ENCODE data around the gene FERMT1. TPM values are rescaled to one million over a fixed set of nuclear protein-coding genes. Genes with fewer than 3 reads are reported as not detected.

The FERMT1 gene, protein sequence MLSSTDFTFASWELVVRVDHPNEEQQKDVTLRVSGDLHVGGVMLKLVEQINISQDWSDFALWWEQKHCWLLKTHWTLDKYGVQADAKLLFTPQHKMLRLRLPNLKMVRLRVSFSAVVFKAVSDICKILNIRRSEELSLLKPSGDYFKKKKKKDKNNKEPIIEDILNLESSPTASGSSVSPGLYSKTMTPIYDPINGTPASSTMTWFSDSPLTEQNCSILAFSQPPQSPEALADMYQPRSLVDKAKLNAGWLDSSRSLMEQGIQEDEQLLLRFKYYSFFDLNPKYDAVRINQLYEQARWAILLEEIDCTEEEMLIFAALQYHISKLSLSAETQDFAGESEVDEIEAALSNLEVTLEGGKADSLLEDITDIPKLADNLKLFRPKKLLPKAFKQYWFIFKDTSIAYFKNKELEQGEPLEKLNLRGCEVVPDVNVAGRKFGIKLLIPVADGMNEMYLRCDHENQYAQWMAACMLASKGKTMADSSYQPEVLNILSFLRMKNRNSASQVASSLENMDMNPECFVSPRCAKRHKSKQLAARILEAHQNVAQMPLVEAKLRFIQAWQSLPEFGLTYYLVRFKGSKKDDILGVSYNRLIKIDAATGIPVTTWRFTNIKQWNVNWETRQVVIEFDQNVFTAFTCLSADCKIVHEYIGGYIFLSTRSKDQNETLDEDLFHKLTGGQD
- 0.29 and 0.93 TPM in 2 replicates for total RNA-seq

DNA sequence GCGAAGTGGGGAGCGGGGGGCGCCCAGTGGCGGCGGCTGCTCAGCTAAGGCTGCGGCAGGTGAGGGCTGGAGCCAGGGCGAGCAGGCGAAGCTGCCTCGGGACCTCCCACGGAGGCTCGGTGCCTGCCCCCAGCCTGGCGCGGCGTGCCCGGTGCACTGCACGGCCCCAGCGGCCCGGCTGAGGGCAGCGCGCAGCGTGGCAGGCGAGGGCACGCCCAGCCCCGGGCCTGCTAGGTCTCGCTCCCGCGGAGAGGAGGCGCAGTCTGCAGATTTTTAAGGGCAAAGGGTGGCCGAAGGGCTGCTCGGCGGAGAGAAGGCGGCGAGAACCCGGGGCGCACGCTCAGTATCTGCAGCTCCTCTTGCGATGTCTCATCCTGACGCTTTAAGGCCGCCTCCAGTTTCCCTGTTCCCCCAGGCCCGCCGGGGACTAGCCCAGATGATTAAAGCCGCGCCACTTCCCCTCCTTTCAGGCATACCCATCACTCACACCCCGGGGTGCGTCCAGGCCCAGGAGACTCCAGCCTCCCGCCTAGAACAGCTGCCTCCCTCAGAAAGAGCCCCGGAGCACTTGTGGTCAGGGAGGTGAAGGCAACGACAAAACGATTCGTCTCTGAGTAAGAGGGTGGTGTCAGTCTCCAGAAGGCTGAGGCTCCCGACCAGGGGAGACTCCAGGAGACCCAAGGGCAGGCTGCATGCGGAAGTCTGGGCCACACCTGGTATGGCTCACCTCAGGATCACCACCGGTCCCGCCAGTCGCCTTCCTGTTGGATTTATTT, at the start of gene FERMT1:
Gene FERMT1 (minus strand): TSS at position 158 of the 776 bp plus-strand sequence. CDS start 3,476 bp downstream, outside the sequence.
- H3K4me3 Mint-ChIP-seq, result peak within 1 kb of the TSS; percentile 59
- no peaks in the 10 kb centered on the region for H3K36me3 Mint-ChIP-seq (ENCODE audit: low read depth)
- H3K9me3 Mint-ChIP-seq, result no peaks in the 10 kb centered on the region
- H3K4me1 Mint-ChIP-seq (ENCODE audit: low read depth), result no peaks in the 10 kb centered on the region
- DNase-seq (ENCODE audit: low spot score), result peak; percentile 14
- H3K27me3 Mint-ChIP-seq (ENCODE audit: insufficient read depth), result peaks cover 37% of the 10 kb centered on the region
- no peak within 1 kb of the TSS for H3K27ac Mint-ChIP-seq
- intact Hi-C loops (cut with micrococcal nuclease), result no loop called here

DNA sequence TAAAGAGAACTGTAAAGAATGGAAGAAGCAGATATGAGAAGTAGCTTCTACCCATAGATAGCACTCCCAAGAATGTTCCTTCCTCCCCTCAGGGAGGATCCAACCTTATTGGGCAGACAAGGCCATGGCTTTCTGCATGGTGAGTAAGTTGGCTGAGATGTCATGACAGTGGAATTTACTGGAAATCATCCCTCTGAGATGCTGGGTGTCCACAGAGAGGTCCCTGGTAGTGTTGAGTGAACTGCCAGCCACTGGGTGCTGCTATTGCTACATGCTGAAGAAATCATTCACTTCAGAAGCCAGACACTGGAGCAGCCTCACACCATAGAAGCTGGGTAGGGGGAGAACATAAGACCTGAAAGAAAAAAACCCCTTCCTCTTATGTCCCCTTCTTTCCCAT, 46.4 kb upstream of the FERMT1 start:
- Mint-ChIP-seq H3K27ac (no peak overlapping the region), H3K27me3 (ENCODE audit: insufficient read depth) (no peaks in the 10 kb centered on the region), H3K4me3 (no peak overlapping the region), H3K36me3 (ENCODE audit: low read depth) (no peaks in the 10 kb centered on the region), H3K9me3 (no peaks in the 10 kb centered on the region), H3K4me1 (ENCODE audit: low read depth) (no peaks in the 10 kb centered on the region)
- no peak for DNase-seq (ENCODE audit: low spot score)
- intact Hi-C loops (cut with micrococcal nuclease), result no loop called here

DNA sequence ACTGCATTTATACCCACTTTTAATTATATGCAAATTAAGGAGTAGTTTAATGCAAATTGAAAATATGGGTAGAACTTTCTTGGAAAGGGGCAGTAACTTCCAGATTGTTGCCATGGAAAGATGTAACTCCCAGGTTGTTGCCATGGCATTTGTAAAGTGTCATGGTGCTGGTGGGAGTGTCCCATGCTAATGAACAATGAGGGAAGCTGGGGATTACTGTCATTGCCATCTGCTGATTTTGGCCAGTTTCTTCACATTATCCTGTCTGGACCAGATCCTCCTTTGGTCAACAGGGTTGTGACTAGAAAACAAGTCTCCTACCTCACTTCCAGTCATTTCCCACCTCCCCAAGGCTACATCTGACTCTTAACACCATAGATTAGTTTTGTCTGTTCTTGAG, 45.4 kb upstream of the FERMT1 start:
- intact Hi-C loops (cut with micrococcal nuclease), result no loop called here
- Mint-ChIP-seq H3K27ac (no peak overlapping the region), H3K27me3 (ENCODE audit: insufficient read depth) (no peaks in the 10 kb centered on the region), H3K4me3 (no peak overlapping the region), H3K4me1 (ENCODE audit: low read depth) (no peaks in the 10 kb centered on the region), H3K9me3 (no peaks in the 10 kb centered on the region), H3K36me3 (ENCODE audit: low read depth) (no peaks in the 10 kb centered on the region)
- DNase-seq (ENCODE audit: low spot score), result no peak

DNA sequence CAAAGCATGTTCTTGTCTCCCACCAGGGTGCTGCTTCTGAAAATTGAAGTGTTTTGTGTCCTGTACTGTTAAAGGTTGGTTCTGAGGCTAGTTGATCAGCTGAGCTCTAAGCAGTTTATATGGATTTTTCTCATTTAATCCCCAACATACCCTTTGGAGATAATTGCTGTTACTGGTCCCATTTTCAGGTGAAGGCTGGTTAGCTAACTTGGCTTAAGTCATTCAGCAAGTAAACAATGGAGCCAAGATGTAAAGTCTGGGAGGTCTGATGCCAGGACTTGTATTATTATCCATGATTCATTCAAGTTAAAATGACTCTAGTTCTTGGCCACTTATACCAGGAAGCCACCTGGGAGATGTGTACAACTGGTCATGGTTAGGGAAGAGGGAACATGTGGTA, 42.5 kb upstream of the FERMT1 start:
- peaks cover 3% of the 10 kb centered on the region for H3K27me3 Mint-ChIP-seq (ENCODE audit: insufficient read depth)
- intact Hi-C loops (cut with micrococcal nuclease), result no loop called here
- no peak for DNase-seq (ENCODE audit: low spot score)
- H3K36me3 Mint-ChIP-seq (ENCODE audit: low read depth), result no peaks in the 10 kb centered on the region
- H3K4me3 Mint-ChIP-seq, result no peak overlapping the region
- H3K27ac Mint-ChIP-seq, result no peak overlapping the region
- H3K4me1 Mint-ChIP-seq (ENCODE audit: low read depth), result no peaks in the 10 kb centered on the region
- H3K9me3 Mint-ChIP-seq, result no peaks in the 10 kb centered on the region

DNA sequence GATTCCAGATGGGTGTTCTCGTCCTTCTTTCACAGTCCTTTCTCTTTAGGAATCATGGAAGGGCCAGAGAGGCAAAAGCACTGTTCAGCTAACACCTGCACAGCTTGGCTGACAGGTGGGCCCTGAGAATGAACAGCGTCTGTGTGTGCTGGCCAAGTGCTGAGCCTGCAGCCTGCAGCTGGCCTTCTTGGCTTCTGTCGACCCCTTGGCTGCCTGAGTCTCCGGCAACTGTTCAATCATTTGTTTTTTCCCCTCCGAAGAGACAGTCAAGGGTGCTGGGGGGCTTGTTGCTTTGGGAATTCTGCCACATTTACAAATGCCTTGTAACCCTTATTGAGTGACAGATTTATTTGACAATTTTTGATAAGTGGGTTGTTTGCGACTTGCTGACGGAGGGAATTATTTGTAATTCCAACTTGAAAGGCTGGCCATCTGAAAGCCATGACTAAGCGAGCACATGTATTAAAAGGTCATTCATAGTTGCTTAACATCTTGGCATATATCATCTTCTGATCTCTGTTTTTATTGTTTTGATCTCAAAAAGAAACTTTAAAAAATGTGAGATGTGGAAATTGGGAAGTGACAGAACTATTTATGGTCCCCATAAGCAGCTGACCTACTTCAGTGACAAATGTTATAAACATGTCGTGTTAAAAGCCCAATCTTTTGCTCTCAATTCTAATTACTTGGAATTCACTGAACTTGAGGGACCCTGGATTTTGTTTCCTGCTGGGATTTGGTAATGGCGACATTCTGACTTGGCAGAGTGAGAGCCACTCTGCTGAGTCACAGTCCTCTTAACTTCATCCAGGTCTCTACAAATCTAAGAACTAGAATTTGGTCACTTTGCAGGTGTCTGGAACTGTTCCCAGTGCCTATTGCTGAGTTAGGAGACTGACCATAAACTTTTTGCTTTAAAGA, 41.9 kb upstream of the FERMT1 start:
- H3K27me3 Mint-ChIP-seq (ENCODE audit: insufficient read depth), result peaks cover 4% of the 10 kb centered on the region
- no peaks in the 10 kb centered on the region for H3K36me3 Mint-ChIP-seq (ENCODE audit: low read depth)
- H3K4me3 Mint-ChIP-seq, result no peak overlapping the region
- no peak for DNase-seq (ENCODE audit: low spot score)
- no peak overlapping the region for H3K27ac Mint-ChIP-seq
- H3K9me3 Mint-ChIP-seq, result no peaks in the 10 kb centered on the region
- no peaks in the 10 kb centered on the region for H3K4me1 Mint-ChIP-seq (ENCODE audit: low read depth)
- intact Hi-C loops (cut with micrococcal nuclease), result no loop called here

DNA sequence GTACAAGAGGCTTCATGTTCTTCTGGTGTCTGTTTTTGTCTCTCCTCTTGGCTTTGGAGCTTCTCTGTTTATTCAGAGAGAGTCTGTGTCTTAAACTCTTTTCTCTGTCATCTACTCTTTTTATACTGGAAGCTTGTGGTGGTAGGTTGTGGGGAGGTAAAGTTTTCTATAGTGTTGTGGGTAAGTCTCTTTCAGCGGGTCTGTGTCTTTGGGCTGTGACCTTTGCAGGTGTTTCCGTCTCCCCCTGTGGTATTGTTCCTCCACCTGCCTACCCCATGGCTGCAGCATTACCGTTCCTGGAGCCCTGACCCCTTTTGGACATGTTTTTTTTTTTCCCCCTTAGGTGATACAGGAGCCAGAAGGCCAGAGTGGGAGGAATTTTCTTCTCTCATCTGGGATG, 37.9 kb upstream of the FERMT1 start:
- H3K36me3 Mint-ChIP-seq (ENCODE audit: low read depth), result no peaks in the 10 kb centered on the region
- intact Hi-C loops (cut with micrococcal nuclease), result no loop called here

DNA sequence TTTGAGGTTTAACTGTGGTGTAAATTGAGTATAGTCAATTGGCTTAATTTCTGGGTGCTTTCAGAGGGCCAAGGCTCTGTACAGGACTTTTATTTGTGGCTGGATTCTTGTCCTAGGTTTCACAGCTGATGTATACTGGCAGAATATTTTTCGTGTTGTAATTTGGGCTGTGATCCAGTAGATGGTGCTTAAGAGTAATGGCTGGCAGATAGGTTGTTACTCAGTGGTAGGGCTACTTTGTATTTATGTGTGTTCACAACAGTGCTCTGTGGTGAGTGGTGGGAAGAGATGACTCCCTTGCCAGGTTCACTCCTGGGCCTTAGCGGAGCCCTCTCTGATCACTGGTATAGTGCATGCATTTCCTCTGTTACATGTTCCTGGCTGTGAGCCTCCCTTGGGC, 34.5 kb upstream of the FERMT1 start:
- Mint-ChIP-seq H3K36me3 (ENCODE audit: low read depth) (no peaks in the 10 kb centered on the region), H3K4me1 (ENCODE audit: low read depth) (no peaks in the 10 kb centered on the region), H3K9me3 (no peaks in the 10 kb centered on the region), H3K4me3 (no peak overlapping the region), H3K27ac (no peak overlapping the region), H3K27me3 (ENCODE audit: insufficient read depth) (peaks cover 23% of the 10 kb centered on the region)
- no peak for DNase-seq (ENCODE audit: low spot score)
- intact Hi-C loops (cut with micrococcal nuclease), result no loop called here

More for the DNA sequence above, 37.9 kb upstream of the FERMT1 start:
- Mint-ChIP-seq H3K27ac (no peak overlapping the region), H3K9me3 (no peaks in the 10 kb centered on the region), H3K4me3 (no peak overlapping the region), H3K4me1 (ENCODE audit: low read depth) (no peaks in the 10 kb centered on the region), H3K27me3 (ENCODE audit: insufficient read depth) (peaks cover 5% of the 10 kb centered on the region)
- no peak for DNase-seq (ENCODE audit: low spot score)

DNA sequence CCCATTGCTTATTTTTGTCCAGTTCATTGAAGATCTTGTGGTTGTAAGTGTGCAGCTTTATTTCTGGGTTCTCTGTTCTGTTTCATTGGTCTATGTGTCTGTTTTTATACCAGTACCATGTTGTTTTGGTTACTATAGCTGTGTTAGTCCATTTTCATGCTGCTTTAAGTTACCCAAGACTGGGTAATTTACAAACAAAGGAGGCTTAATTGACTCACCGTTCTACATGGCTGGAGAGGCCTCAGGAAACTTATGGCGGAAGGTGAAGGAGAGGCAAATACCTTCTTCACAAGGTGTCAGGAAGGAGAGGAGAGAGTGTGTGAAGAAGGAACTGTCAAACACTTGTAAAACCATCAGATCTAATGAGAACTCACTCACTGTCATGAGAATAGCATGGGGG, 29.9 kb upstream of the FERMT1 start:
- H3K4me1 Mint-ChIP-seq (ENCODE audit: low read depth), result no peaks in the 10 kb centered on the region
- no peak overlapping the region for H3K4me3 Mint-ChIP-seq
- no peaks in the 10 kb centered on the region for H3K9me3 Mint-ChIP-seq
- H3K36me3 Mint-ChIP-seq (ENCODE audit: low read depth), result no peaks in the 10 kb centered on the region
- peaks cover 21% of the 10 kb centered on the region for H3K27me3 Mint-ChIP-seq (ENCODE audit: insufficient read depth)
- DNase-seq (ENCODE audit: low spot score), result no peak
- intact Hi-C loops (cut with micrococcal nuclease), result no loop called here
- H3K27ac Mint-ChIP-seq, result no peak overlapping the region

DNA sequence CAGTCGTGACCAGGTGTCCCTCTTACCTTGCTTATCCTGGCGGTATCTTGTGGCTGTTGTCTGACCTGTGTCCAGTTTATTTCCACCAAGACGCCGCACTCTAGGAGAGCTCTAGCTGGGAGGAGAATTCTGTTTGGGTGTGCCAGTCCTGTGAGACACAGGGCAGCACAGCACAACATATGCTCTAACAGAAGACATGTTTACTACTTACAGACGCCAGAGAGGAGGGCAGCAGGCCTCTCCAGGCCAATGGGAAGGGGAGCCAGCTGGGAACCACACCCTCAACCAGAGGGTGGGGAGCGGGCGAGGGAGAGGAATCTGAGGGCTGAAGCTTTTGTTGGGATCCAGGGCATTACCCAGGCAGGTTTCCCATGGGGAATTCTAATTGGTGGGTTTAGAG, 25.2 kb upstream of the FERMT1 start:
- intact Hi-C loops (cut with micrococcal nuclease), result no loop called here
- no peaks in the 10 kb centered on the region for H3K9me3 Mint-ChIP-seq
- peaks cover 7% of the 10 kb centered on the region for H3K27me3 Mint-ChIP-seq (ENCODE audit: insufficient read depth)
- H3K27ac Mint-ChIP-seq, result no peak overlapping the region
- DNase-seq (ENCODE audit: low spot score), result no peak
- H3K4me1 Mint-ChIP-seq (ENCODE audit: low read depth), result no peaks in the 10 kb centered on the region
- H3K36me3 Mint-ChIP-seq (ENCODE audit: low read depth), result no peaks in the 10 kb centered on the region
- H3K4me3 Mint-ChIP-seq, result no peak overlapping the region

DNA sequence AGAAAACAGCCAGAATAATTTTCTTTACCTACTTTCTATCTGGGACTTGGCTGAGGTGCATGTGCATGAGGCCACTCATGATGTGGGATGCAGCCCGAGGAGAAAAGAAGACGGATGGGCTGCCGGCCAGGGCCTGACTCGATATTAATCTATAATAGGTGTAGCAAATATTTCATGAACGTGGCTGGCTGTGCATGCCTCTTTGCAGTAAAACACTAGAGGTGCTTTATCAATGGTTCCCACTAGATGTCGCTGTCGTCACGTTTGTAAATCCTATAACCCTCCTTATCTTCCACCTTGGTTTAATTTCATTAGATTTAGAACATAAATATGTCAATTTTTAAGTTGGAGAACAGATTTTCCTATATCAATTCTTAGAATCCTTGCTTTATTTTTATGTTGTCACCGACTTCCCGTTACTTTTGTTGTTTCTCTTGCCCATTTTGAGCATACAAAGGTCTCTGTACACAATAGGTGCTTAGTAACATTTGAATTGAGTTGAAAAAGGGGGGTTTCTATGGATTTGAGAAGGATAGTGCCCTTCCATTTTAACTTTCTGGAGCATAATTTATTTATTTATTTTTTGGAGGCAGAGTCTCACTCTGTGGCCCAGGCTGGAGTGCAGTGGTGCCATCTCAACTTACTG, 19.6 kb upstream of the FERMT1 start:
- intact Hi-C loops (cut with micrococcal nuclease), result loop anchor here (5.0 kb wide), 3 partner anchors 950 to 1715 kb away; no protein-coding TSS in a partner anchor
- Mint-ChIP-seq H3K4me3 (no peak overlapping the region), H3K4me1 (ENCODE audit: low read depth) (no peaks in the 10 kb centered on the region), H3K9me3 (no peaks in the 10 kb centered on the region), H3K27me3 (ENCODE audit: insufficient read depth) (no peaks in the 10 kb centered on the region), H3K36me3 (ENCODE audit: low read depth) (no peaks in the 10 kb centered on the region), H3K27ac (no peak overlapping the region)
- DNase-seq (ENCODE audit: low spot score), result no peak

DNA sequence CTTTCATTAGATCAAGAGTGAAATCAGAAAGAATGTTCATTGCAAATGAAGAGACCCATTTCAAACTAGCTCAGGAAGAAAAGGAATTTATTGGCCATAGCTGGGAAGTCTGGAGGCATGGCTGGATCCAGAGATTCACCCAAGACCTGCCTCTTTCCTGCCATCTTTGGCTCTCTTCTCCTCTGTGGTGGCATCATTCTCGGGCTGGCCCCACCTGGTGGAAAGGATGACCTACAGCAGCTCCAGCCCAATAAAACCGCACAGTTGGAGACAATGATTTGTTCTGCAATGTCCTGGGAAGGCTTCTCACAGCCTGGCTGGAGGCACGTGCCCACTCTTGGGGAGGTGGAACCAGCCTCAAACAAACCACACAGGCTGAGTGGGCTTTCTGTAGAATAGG, 18.1 kb upstream of the FERMT1 start:
- Mint-ChIP-seq H3K9me3 (no peaks in the 10 kb centered on the region), H3K27ac (no peak overlapping the region), H3K4me1 (ENCODE audit: low read depth) (no peaks in the 10 kb centered on the region), H3K36me3 (ENCODE audit: low read depth) (no peaks in the 10 kb centered on the region), H3K27me3 (ENCODE audit: insufficient read depth) (peaks cover 3% of the 10 kb centered on the region), H3K4me3 (no peak overlapping the region)
- DNase-seq (ENCODE audit: low spot score), result no peak
- intact Hi-C loops (cut with micrococcal nuclease), result loop anchor here (5.0 kb wide), 3 partner anchors 951 to 1716 kb away; no protein-coding TSS in a partner anchor

DNA sequence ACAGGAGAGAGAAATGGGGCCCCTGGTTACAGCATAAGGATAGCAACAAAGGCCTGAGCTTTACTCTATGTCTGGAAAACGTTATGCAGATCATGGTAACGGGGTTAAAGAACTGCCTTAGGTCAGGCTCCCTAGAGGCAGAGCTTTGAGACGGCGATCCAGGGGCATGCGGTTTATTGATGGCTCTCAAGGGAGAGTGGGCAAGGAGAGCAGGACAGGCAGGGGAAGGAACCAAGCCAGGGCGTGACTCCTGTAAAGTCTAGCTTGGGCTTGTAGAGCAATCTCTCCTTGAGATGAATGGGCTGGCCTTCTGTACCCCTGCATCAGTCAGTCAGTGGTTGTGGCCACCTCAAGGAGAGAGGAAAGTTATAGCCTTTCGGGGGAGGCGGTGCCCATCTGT, 12.5 kb upstream of the FERMT1 start:
- H3K27me3 Mint-ChIP-seq (ENCODE audit: insufficient read depth), result peaks cover 3% of the 10 kb centered on the region
- H3K4me3 Mint-ChIP-seq, result no peak overlapping the region
- no peaks in the 10 kb centered on the region for H3K36me3 Mint-ChIP-seq (ENCODE audit: low read depth)
- no peaks in the 10 kb centered on the region for H3K9me3 Mint-ChIP-seq
- intact Hi-C loops (cut with micrococcal nuclease), result no loop called here
- H3K4me1 Mint-ChIP-seq (ENCODE audit: low read depth), result no peaks in the 10 kb centered on the region
- H3K27ac Mint-ChIP-seq, result no peak overlapping the region
- DNase-seq (ENCODE audit: low spot score), result no peak

Measured in activated T-helper 1 cell treated with anti-CD3 and anti-CD28 coated beads, Interleukin-12 subunit alpha, Interleukin-12 subunit beta, Interleukin-2, Interleukin-4 antibody, amounts not matched to agents 30 ng/mL and 10 ng/mL and 1 ng/mL, durations not matched to agents 14 hours and 24 hours and 36 hours (primary cell).